Measurements from ENCODE around the gene RGS6. TPM values are rescaled to one million over a fixed set of nuclear protein-coding genes. Genes with fewer than 3 reads are reported as not detected.

Gene RGS6
- total RNA-seq, 4 donors from 2014 or later: 0.83 to 2.4 (median 1.5) TPM

DNA sequence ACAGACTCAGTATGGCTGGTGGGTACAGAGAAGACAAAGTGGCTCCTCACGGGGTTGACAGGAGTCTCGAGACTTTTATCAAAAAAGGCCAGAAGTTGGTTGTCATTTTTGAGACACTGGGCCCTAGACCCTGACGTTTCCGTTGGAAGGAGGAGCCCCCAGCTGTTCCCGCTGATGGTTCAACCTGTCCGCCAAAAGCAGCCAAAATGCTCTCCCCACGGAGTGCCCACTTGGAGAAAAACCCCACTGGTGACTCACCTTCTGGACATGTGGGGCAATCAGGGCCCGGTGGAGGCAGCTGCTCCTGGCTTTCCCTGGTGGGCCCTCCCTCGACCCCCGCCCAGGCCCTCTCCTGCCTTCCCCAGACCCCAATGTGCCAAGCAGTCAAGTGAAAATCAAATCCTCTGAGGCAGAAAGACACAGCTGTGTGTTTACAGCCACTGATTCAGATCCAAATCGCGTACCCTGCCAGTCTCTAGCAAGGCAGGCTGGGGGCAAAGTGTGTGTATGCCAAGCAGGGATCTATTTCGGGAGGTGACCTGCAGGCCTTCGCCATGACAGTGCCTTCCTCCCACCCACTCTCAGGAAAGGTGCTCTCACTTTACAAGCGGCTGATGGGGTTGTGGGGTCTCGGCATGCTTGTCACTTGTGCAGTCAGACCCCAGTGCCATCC lies 614.3 kb downstream of the RGS6 start:
- peaks cover 0 to 35% (median 0%) of the 10 kb centered on the region in 4 donors for H3K27me3 ChIP-seq
- no peak overlapping the region for H3K4me3 ChIP-seq
- intact Hi-C loops (cut with DNase I): no loop called here
- no peaks in the 10 kb centered on the region for H3K36me3 ChIP-seq
- 85% methylated on average over 15 of the region's 16 CpGs for WGBS
- H3K9me3 ChIP-seq: no peaks in the 10 kb centered on the region
- TF ChIP-seq POLR2A (IDR thresholded peaks at IDR 0.05; ENCODE audit: low read depth) (no peak), POLR2AphosphoS5 (IDR thresholded peaks at IDR 0.05) (no peak)
- TF ChIP-seq, protein P1, sequence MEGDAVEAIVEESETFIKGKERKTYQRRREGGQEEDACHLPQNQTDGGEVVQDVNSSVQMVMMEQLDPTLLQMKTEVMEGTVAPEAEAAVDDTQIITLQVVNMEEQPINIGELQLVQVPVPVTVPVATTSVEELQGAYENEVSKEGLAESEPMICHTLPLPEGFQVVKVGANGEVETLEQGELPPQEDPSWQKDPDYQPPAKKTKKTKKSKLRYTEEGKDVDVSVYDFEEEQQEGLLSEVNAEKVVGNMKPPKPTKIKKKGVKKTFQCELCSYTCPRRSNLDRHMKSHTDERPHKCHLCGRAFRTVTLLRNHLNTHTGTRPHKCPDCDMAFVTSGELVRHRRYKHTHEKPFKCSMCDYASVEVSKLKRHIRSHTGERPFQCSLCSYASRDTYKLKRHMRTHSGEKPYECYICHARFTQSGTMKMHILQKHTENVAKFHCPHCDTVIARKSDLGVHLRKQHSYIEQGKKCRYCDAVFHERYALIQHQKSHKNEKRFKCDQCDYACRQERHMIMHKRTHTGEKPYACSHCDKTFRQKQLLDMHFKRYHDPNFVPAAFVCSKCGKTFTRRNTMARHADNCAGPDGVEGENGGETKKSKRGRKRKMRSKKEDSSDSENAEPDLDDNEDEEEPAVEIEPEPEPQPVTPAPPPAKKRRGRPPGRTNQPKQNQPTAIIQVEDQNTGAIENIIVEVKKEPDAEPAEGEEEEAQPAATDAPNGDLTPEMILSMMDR (IDR thresholded peaks at IDR 0.05): no peak
- DNase-seq (ENCODE audit: extremely low spot score): no peak
- peaks cover 0 to 17% (median 12%) of the 10 kb centered on the region in 4 donors for H3K4me1 ChIP-seq
- H3K27ac ChIP-seq (replicated peaks in 1 of 4): no peak overlapping the region

DNA sequence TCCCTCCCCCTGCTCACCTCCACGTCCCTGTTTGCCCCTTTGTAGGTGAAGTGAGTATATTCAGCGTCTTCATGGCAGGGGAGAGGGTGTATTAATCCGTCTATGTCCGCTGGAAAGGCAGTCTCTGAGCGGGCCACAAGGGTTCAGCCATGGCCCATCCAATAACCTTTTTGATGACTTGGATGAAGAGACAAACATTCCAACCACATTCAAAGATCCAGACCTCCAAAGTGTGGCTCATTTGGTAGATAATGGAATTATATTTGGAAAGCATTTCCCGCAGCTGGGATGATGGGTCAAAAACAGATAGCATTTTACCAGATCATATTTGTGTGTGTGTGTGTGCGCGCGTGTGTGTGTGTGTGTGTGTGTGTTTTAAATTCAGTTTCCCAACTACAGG lies 615.8 kb downstream of the RGS6 start:
- peaks cover 2 to 22% (median 13%) of the 10 kb centered on the region in 4 donors for H3K4me1 ChIP-seq
- DNase-seq (ENCODE audit: extremely low spot score): no peak
- H3K27ac ChIP-seq (replicated peaks in 1 of 4): no peak overlapping the region
- WGBS: 93% methylated on average over 9 of the region's 9 CpGs
- TF ChIP-seq EP300 (IDR thresholded peaks at IDR 0.05) (no peak), POLR2A (IDR thresholded peaks at IDR 0.05; ENCODE audit: low read depth) (no peak), POLR2AphosphoS5 (IDR thresholded peaks at IDR 0.05) (no peak)
- TF ChIP-seq, protein P1 (IDR thresholded peaks at IDR 0.05): no peak
- H3K9me3 ChIP-seq: no peaks in the 10 kb centered on the region
- H3K4me3 ChIP-seq: no peak overlapping the region
- H3K27me3 ChIP-seq: peaks cover 0 to 50% (median 0%) of the 10 kb centered on the region in 4 donors
- intact Hi-C loops (cut with DNase I): no loop called here
- no peaks in the 10 kb centered on the region for H3K36me3 ChIP-seq

DNA sequence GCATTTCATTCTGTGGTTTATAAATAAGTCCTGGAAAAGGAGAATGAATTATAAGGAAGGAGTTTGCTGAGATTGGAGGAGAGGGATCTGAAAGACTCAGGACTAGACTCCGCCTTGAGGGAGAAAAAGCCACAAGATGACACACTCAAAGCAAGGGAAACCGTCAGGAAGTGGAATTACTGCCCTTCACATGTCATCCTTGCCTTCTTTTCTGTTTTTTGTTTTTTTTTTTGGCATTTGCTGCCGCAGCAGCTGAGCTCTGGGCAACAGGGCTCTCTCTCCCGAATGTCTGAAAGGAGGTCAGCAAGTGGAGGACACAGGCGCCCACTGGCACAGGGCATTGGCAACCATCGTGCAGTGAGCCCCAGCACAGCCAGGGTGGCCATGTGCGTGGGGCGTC lies 616.8 kb downstream of the RGS6 start:
- no peaks in the 10 kb centered on the region for H3K36me3 ChIP-seq
- no peaks in the 10 kb centered on the region for H3K9me3 ChIP-seq
- H3K27ac ChIP-seq (replicated peaks in 1 of 4): no peak overlapping the region
- WGBS: 83% methylated on average over 8 of the region's 8 CpGs
- intact Hi-C loops (cut with DNase I): no loop called here
- TF ChIP-seq EP300 (IDR thresholded peaks at IDR 0.05): no peak
- no peak for TF ChIP-seq POLR2A (IDR thresholded peaks at IDR 0.05; ENCODE audit: low read depth)
- TF ChIP-seq, protein P1 (IDR thresholded peaks at IDR 0.05): no peak
- TF ChIP-seq POLR2AphosphoS5 (IDR thresholded peaks at IDR 0.05): no peak
- H3K27me3 ChIP-seq: peaks cover 0 to 53% (median 0%) of the 10 kb centered on the region in 4 donors
- no peak for DNase-seq (ENCODE audit: extremely low spot score)
- no peak overlapping the region for H3K4me3 ChIP-seq
- H3K4me1 ChIP-seq: peaks cover 4 to 26% (median 18%) of the 10 kb centered on the region in 4 donors

DNA sequence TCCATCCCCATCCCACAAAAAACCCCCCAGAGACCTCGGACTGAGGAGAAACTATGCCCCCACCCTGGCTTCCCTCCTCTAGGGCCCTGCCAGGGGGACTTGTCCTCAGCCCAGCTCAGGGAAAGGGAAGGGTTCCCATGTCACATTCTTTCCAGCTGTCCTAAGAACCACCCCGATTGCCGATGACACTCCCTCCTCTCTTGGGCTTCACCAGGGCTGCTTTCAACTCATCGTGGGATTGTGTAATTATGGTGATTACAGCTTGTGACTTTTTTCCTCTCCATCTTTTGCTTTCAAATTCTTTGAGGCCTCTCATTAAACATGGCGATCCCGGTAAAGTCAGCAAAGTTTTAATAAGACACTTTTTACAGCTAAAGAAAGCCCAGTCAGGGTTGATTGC lies 617.6 kb downstream of the RGS6 start:
- no peak overlapping the region for H3K27ac ChIP-seq (replicated peaks in 1 of 4)

More for the DNA sequence above, 617.6 kb downstream of the RGS6 start:
- peaks cover 4 to 19% (median 13%) of the 10 kb centered on the region in 4 donors for H3K4me1 ChIP-seq
- 78% methylated on average over 5 of the region's 6 CpGs for WGBS
- no peaks in the 10 kb centered on the region for H3K36me3 ChIP-seq
- H3K9me3 ChIP-seq: no peaks in the 10 kb centered on the region
- DNase-seq (ENCODE audit: extremely low spot score): no peak
- TF ChIP-seq, protein P1 (IDR thresholded peaks at IDR 0.05): no peak
- intact Hi-C loops (cut with DNase I): no loop called here
- H3K4me3 ChIP-seq: no peak overlapping the region
- peaks cover 0 to 46% (median 0%) of the 10 kb centered on the region in 4 donors for H3K27me3 ChIP-seq
